Ishikawa (cell line): ENCODE data around the gene PTPN22.

ENCODE experiments used
- CEBPB ChIP-seq: IDR thresholded peaks from 2 replicates; pipeline ENCODE4 v1.6.1; 2012
- CREB1 ChIP-seq: IDR thresholded peaks from 2 replicates; pipeline ENCODE4 v1.6.1; 2012; ENCODE audit warnings: low read depth
- EGR1 ChIP-seq: IDR thresholded peaks from 2 replicates; pipeline ENCODE4 v1.6.1; 2012
- FOXM1 ChIP-seq: IDR thresholded peaks from 2 replicates; pipeline ENCODE4 v1.6.1; 2012; ENCODE audit warnings: low read depth, borderline replicate concordance
- MAX ChIP-seq: IDR thresholded peaks from 2 replicates; pipeline ENCODE4 v1.6.1; 2012
- NFIC ChIP-seq: IDR thresholded peaks from 2 replicates; pipeline ENCODE4 v1.6.1; 2012
- RAD21 ChIP-seq: IDR thresholded peaks from 2 replicates; pipeline ENCODE4 v1.6.1; 2012; ENCODE audit warnings: low read depth
- REST ChIP-seq: IDR thresholded peaks from 2 replicates; pipeline ENCODE4 v1.6.1; 2012; ENCODE audit warnings: low read depth, mild to moderate bottlenecking
- TAF1 ChIP-seq: IDR thresholded peaks from 2 replicates; pipeline ENCODE4 v1.6.1; 2012; ENCODE audit warnings: low read depth, mild to moderate bottlenecking
- TCF12 ChIP-seq: IDR thresholded peaks from 2 replicates; pipeline ENCODE4 v1.6.1; 2012; ENCODE audit warnings: low read depth
- TEAD4 ChIP-seq: IDR thresholded peaks from 2 replicates; pipeline ENCODE4 v1.6.1; 2012
- YY1 ChIP-seq: IDR thresholded peaks from 2 replicates; pipeline ENCODE4 v1.6.1; 2012; ENCODE audit warnings: low read depth
- ZBTB7A ChIP-seq: IDR thresholded peaks from 2 replicates; pipeline ENCODE4 v1.6.1; 2012; ENCODE audit warnings: low read depth
- TF ChIP-seq, protein P1 (sequence below): IDR thresholded peaks from 2 replicates; pipeline ENCODE4 v1.6.1; 2012

PTPN22 gene

DNA sequence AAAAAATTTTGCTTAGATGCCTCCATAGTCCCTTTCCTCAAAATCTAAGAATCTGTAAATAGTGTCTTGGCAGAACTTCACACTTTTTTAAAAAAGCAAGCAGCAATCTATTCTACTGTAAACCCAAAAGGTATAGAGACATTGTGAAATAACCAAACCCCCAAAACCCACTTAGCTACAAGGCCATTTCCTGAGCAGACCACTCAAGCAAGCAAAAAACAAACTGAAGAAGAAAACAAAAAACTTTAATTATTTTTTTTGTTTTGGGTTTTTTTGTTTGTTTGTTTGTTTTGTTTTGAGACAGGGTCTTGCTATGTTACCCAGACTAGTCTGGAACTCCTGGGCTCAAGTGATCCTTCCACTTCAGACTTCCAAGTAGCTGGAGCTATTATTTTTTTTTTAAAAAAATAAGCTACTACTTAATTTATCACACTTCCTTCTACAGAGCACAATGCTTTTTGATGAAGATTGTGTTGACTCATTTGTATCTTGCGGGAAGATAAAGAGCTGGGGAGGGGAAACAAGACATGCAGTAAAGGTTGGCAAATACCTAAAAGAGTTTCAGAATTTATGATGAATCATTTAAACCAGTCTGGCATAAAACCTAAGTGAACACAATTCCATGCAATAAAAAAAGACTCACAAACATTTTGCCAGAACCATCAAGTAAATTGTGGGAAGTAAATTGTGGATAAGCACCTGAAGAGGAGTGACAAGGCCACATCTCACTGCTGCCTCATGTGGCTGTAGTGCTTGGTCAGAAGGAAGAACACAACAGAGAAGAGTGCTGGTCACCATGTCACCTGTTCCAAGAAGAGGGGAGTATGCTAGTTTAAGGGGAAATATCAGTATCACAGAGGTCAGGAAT, 2.7 kb upstream of the PTPN22 start:
- TF ChIP-seq ZBTB7A, result no peak

- TF ChIP-seq TEAD4, result no peak
- TF ChIP-seq FOXM1, result no peak
- TF ChIP-seq CEBPB, result no peak
- no peak for TF ChIP-seq TCF12
- TF ChIP-seq CREB1, result no peak
- TF ChIP-seq NFIC, result no peak
- TF ChIP-seq REST, result no peak
- TF ChIP-seq ZBTB7A, result no peak
- no peak for TF ChIP-seq YY1
Observed at GRCh38 chr1:113872219-113872935, 865 bp upstream of the PTPN22 start.

GRCh38 chr1:113870778-113871177, 734 bp downstream of the PTPN22 start:
- TF ChIP-seq REST (no peak), TAF1 (no peak), ZBTB7A (no peak), TEAD4 (no peak), TCF12 (no peak), CEBPB (no peak), CREB1 (no peak), NFIC (no peak), RAD21 (no peak), YY1 (no peak), MAX (no peak)
- TF ChIP-seq, protein P1, sequence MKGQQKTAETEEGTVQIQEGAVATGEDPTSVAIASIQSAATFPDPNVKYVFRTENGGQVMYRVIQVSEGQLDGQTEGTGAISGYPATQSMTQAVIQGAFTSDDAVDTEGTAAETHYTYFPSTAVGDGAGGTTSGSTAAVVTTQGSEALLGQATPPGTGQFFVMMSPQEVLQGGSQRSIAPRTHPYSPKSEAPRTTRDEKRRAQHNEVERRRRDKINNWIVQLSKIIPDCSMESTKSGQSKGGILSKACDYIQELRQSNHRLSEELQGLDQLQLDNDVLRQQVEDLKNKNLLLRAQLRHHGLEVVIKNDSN, result no peak

DNA sequence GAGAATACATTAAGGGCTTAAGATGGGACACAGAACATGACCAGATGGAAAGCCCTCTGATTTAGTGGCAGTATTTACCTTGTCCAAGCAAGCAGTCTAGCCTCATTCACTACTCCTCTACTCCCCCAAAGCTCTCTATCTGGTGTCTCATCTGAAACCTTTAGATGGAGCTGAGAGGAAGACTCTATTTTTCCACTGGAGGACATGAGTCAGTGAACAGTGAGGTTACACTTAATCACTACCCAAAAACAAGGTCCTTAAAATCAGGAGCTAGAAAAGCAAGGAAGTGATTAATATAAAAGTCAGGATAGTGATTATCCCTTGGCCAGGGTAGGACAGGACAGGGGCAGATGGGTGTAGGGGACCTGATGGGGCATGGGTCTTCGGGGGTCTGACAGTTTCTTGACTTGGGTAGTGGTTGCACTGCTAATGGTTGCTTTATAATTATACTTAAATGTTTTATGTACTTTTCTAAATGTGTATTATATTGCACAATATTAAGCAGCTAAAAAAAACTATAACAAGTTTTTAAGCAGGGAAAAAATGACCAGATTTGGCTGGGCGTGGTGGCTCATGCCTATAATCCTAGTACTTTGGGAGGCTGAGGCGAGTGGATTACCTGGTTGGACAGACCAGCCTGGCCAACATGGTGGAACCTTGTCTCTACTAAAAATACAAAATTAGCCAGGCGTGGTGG, 3.0 kb downstream of the PTPN22 start:
- TF ChIP-seq NFIC, result no peak

DNA sequence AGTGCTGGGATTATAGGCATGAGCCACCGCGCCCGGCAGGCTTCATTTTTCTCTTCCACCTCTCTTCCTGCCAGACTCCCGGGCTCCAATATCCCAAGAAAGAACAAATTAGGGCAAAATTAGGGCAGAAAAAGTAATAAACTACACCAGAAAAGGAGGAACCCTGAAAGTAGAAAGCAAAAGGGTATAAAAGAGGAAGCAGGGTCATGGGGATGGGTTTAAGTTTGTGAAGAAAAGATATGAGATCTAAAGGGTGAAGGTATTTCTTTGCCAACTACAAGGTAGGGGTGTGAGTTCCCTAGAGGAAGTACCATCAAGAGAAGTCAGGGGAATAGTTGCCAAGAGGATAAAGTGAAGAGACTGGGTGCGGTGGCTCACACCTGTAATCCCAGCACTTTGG, 9.9 kb downstream of the PTPN22 start:
- no peak for TF ChIP-seq ZBTB7A
- TF ChIP-seq EGR1, result no peak
- no peak for TF ChIP-seq NFIC
- TF ChIP-seq REST, result no peak
